Progenitor cell of endocrine pancreas (in vitro differentiated cells): ENCODE results near the gene ZNF708. TPM values are rescaled to one million over a fixed set of nuclear protein-coding genes. Genes with fewer than 3 reads are reported as not detected.
"Not testable (repeated sequence)": the region's sequence is repeated elsewhere in the genome, so short reads cannot be mapped to it uniquely, and the experiment has no call there.

Experiments used
- DNase-seq: peaks from one replicate; pipeline ENCODE4 v3.0.0; 2021; ENCODE audit warnings: low spot score; ENCODE audit not compliant: unreplicated experiment
- H3K27ac Mint-ChIP-seq: 2 replicates; pipeline ENCODE4 v1.8.0; 2021; ENCODE audit warnings: mild to moderate bottlenecking, moderate library complexity, mixed read lengths
- H3K27me3 Mint-ChIP-seq: 2 replicates; pipeline ENCODE4 v1.8.0; 2021; ENCODE audit warnings: mixed read lengths
- H3K36me3 Mint-ChIP-seq: 2 replicates; pipeline ENCODE4 v1.8.0; 2022; ENCODE audit warnings: mixed read lengths; ENCODE audit not compliant: insufficient read depth
- H3K4me1 Mint-ChIP-seq: 2 replicates; pipeline ENCODE4 v1.8.0; 2021; ENCODE audit warnings: low read depth, mixed read lengths
- H3K4me3 Mint-ChIP-seq: 2 replicates; pipeline ENCODE4 v1.8.0; 2021; ENCODE audit warnings: low read depth, mild to moderate bottlenecking, moderate library complexity, mixed read lengths
- H3K9me3 Mint-ChIP-seq: 2 replicates; pipeline ENCODE4 v1.8.0; 2021; ENCODE audit warnings: low read depth, mixed read lengths
- total RNA-seq: library from RNA; stranded (reverse); gene quantifications from 2 replicates; pipeline ENCODE4 v1.2.1, GENCODE V29; 2021
- TF ChIP-seq, protein P1 (sequence below): fragments of 200-600 bp; sonication (generic); IDR thresholded peaks from one replicate; pipeline ENCODE4 v1.5.0; 2021; ENCODE audit warnings: antibody characterized with exemption, mild to moderate bottlenecking; ENCODE audit not compliant: unreplicated experiment

Gene ZNF708
- total RNA-seq, 1 donor from 2014 or later = 35.1 TPM

DNA sequence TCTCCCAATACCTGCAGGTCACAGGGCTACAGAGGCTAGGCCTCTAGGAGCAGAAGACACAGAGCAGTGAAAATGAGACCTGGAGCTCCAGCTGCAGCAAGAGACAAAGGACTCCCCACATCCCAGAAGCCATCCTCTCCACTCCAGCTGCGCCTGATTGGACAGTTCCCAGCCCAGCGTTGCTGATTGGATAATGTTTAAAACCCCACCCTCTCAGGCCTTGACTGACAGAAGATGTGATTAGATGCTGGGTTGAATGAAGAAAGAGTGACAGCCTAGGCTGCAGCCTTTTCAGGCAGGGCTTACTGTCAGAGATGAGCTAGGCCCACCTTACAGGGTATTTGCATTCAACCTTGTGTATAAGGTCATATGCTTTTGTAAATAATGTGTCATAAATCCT is 59.4 kb downstream of the ZNF708 start:
- no peaks in the 10 kb centered on the region for H3K27me3 Mint-ChIP-seq
- no peak overlapping the region for H3K27ac Mint-ChIP-seq
- no peak for DNase-seq
- TF ChIP-seq, protein P1, sequence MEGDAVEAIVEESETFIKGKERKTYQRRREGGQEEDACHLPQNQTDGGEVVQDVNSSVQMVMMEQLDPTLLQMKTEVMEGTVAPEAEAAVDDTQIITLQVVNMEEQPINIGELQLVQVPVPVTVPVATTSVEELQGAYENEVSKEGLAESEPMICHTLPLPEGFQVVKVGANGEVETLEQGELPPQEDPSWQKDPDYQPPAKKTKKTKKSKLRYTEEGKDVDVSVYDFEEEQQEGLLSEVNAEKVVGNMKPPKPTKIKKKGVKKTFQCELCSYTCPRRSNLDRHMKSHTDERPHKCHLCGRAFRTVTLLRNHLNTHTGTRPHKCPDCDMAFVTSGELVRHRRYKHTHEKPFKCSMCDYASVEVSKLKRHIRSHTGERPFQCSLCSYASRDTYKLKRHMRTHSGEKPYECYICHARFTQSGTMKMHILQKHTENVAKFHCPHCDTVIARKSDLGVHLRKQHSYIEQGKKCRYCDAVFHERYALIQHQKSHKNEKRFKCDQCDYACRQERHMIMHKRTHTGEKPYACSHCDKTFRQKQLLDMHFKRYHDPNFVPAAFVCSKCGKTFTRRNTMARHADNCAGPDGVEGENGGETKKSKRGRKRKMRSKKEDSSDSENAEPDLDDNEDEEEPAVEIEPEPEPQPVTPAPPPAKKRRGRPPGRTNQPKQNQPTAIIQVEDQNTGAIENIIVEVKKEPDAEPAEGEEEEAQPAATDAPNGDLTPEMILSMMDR = no peak
- H3K4me3 Mint-ChIP-seq = no peak overlapping the region
- no peaks in the 10 kb centered on the region for H3K36me3 Mint-ChIP-seq
- H3K9me3 Mint-ChIP-seq = peaks cover 45% of the 10 kb centered on the region
- H3K4me1 Mint-ChIP-seq = no peaks in the 10 kb centered on the region

DNA sequence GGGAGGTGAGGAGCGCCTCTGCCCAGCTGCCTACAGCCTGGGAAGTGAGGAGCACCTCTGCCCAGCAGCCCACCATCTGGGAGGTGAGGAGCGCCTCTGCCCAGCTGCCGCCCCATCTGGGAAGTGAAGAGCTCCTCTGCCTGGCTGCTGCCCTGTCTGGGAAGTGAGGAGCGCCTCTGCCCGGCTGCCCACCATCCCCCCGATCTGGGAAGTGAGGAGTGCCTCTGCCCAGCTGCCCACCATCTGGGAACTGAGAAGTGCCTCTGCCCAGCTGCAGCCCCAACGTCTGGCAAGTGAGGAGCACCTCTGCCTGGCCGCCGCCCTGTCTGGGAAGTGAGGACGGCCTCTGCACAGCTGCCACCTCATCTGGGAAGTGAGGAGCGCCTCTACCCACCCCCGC is 64.3 kb downstream of the ZNF708 start:
- Mint-ChIP-seq H3K4me3 (no peak overlapping the region), H3K4me1 (no peaks in the 10 kb centered on the region), H3K9me3 (peaks cover 39% of the 10 kb centered on the region), H3K36me3 (peaks cover 1% of the 10 kb centered on the region), H3K27me3 (no peaks in the 10 kb centered on the region), H3K27ac (no peak overlapping the region)
- no peak for DNase-seq
- TF ChIP-seq, protein P1 = no peak

DNA sequence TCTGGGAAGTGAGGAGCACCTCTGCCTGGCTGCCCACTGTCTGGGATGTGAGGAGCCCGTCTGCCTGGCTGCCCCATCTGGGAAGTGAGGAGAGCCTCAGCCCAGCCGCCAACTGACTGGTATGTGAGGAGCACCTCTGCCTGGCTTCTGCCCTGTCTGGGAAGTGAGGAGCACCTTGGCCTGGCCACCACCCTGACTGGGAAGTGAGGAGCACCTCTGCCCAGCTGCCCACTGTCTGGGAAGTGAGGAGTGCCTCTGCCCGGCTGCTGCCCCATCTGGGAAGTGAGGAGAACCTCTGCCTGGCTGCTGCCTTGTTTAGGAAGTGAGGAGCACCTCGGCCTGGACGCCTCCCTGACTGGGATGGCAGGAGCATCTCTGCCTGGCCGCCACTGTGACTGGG is 64.8 kb downstream of the ZNF708 start:
- Mint-ChIP-seq H3K27me3 (no peaks in the 10 kb centered on the region), H3K9me3 (peaks cover 39% of the 10 kb centered on the region), H3K4me1 (no peaks in the 10 kb centered on the region), H3K4me3 (no peak overlapping the region), H3K27ac (no peak overlapping the region), H3K36me3 (peaks cover 1% of the 10 kb centered on the region)
- no peak for DNase-seq
- TF ChIP-seq, protein P1 = no peak

DNA sequence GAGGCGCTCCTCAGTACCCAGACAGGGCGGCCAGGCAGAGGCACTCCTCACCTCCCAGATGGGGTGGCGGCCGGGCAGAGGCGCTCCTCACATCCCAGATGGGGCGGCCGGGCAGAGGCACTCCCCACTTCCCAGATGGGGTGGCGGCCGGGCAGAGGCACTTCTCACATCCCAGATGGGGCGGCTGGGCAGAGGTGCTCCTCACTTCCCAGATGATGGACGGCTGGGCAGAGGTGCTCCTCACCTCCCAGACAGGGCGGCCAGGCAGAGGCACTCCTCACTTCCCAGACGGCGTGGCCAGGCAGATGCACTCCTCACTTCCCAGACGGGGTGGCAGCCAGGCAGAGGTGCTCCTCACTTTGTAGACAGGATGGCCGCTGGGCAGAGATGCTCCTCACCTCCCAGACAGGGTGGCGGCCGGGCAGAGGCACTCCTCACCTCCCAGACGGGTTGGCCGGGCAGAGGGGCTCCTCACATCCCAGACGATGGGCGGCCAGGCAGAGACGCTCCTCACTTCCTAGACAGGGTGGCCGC is 68.3 kb downstream of the ZNF708 start:
- not testable (repeated sequence) for H3K36me3 Mint-ChIP-seq, DNase-seq, H3K4me3 Mint-ChIP-seq, H3K27me3 Mint-ChIP-seq, H3K4me1 Mint-ChIP-seq, H3K27ac Mint-ChIP-seq
- H3K9me3 Mint-ChIP-seq = peaks cover 27% of the 10 kb centered on the region

DNA sequence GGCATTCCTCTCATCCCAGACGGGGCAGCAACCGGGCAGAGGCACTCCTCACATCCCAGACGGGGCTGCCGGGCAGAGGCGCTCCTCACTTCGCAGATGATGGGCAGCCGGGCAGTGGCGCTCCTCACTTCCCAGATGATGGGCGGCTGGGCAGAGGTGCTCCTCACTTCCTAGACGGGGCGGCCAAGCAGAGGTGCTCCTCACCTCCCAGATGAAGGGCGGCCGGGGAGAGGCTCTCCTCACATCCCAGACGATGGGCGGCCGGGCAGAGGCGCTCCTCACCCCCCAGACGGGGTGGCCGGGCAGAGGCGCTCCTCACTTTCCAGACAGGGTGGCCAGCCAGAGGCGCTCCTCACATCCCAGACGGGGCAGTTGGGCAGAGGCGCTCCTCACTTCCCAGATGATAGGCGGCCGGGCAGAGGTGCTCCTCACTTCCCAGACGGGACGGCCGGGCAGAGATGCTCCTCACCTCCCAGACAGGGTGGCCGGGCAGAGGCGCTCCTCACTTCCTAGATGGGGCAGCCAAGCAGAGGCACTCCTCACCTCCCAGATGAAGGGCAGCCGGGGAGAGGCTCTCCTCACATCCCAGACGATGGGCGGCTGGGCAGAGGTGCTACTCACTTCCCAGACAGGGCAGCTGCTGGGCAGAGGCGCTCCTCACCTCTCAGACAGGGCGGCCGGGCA is 68.9 kb downstream of the ZNF708 start:
- no peak overlapping the region for H3K4me3 Mint-ChIP-seq
- H3K9me3 Mint-ChIP-seq = peaks cover 31% of the 10 kb centered on the region
- TF ChIP-seq, protein P1 = no peak
- DNase-seq = no peak
- no peak overlapping the region for H3K27ac Mint-ChIP-seq
- no peaks in the 10 kb centered on the region for H3K4me1 Mint-ChIP-seq
- peaks cover 3% of the 10 kb centered on the region for H3K36me3 Mint-ChIP-seq
- no peaks in the 10 kb centered on the region for H3K27me3 Mint-ChIP-seq

DNA sequence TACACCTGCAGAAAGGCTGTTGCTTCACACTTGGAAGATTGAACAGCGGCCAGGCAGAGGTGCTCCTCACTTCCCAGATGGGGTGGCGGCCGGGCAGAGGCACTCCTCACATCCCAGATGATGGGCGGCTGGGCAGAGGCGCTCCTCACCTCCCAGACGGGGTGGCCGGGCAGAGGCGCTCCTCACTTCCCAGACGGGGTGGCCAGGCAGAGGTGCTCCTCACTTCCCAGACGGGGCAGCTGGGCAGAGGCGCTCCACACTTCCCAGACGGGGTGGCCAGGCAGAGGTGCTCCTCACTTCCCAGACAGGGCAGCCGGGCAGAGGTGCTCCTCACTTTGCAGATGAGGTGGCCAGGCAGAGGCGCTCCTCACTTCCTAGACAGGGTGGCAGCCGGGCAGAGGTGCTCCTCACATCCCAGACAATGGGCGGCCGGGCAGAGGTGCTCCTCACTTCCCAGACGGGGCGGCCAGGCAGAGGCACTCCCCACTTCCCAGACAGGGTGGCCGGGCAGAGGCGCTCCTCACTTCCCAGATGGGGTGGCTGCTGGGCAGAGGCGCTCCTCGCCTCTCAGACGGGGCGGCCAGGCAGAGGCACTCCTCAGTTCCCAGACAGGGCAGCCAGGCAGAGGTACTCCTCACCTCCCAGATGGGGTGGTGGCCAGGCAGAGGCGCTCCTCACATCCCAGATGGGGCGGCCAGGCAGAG is 69.6 kb downstream of the ZNF708 start:
- not testable (repeated sequence) for H3K27ac Mint-ChIP-seq, H3K36me3 Mint-ChIP-seq, H3K4me1 Mint-ChIP-seq, H3K27me3 Mint-ChIP-seq, DNase-seq, H3K4me3 Mint-ChIP-seq
- peaks cover 32% of the 10 kb centered on the region for H3K9me3 Mint-ChIP-seq
